NCI-H146 treated with DMSO at 0.1 percent for 48 hours (cell line): ENCODE data around the gene CCNJL.

Experiments used
- DNase-seq: peaks from one replicate; lab custom pipeline; 2025; ENCODE audit not compliant: unreplicated experiment; lab: John Stamatoyannopoulos, UW

The CCNJL gene

GRCh38 chr5:160291467-160291866 lies 20.9 kb downstream of the CCNJL start:
- DNase-seq = no peak

GRCh38 chr5:160290751-160291150 lies 21.6 kb downstream of the CCNJL start:
- DNase-seq = no peak

GRCh38 chr5:160289721-160290120 lies 22.6 kb downstream of the CCNJL start:
- DNase-seq = no peak

GRCh38 chr5:160289356-160289651 lies 23.1 kb downstream of the CCNJL start:
- no peak for DNase-seq

- peak; percentile 5 for DNase-seq
Measured at GRCh38 chr5:160287378-160288051, 24.8 kb downstream of the CCNJL start.

- no peak for DNase-seq
Measured at GRCh38 chr5:160286947-160287346, 25.4 kb downstream of the CCNJL start.

- no peak for DNase-seq
Measured at GRCh38 chr5:160285316-160285715, 27.0 kb downstream of the CCNJL start.

GRCh38 chr5:160284291-160284873 lies 28.0 kb downstream of the CCNJL start:
- DNase-seq = no peak

- DNase-seq = no peak
Measured at GRCh38 chr5:160281275-160281674, 31.1 kb downstream of the CCNJL start.

- no peak for DNase-seq
Measured at GRCh38 chr5:160280384-160281095, 31.8 kb downstream of the CCNJL start.

GRCh38 chr5:160278343-160278742 lies 34.0 kb downstream of the CCNJL start:
- DNase-seq = no peak

- DNase-seq = no peak
Measured at GRCh38 chr5:160274483-160274931, 37.9 kb downstream of the CCNJL start.

GRCh38 chr5:160272889-160273288 lies 39.5 kb downstream of the CCNJL start:
- DNase-seq = peak; percentile 39

GRCh38 chr5:160272264-160272663 lies 40.1 kb downstream of the CCNJL start:
- no peak for DNase-seq

- DNase-seq = no peak
Measured at GRCh38 chr5:160271836-160272235, 40.5 kb downstream of the CCNJL start.

- no peak for DNase-seq
Measured at GRCh38 chr5:160271396-160271795, 41.0 kb downstream of the CCNJL start.

- DNase-seq = no peak
Measured at GRCh38 chr5:160270704-160271103, 41.7 kb downstream of the CCNJL start.

- no peak for DNase-seq
Measured at GRCh38 chr5:160269017-160269416, 43.3 kb downstream of the CCNJL start.

GRCh38 chr5:160268121-160268520 lies 44.2 kb downstream of the CCNJL start:
- DNase-seq = no peak

- DNase-seq = no peak
Measured at GRCh38 chr5:160266752-160267345, 45.5 kb downstream of the CCNJL start.

- DNase-seq = no peak
Measured at GRCh38 chr5:160266044-160266443, 46.3 kb downstream of the CCNJL start.

GRCh38 chr5:160263326-160263855 lies 49.0 kb downstream of the CCNJL start:
- DNase-seq = no peak
